H1 (cell line): ENCODE data around the gene MPHOSPH9. TPM values are rescaled to one million over a fixed set of nuclear protein-coding genes. Genes with fewer than 3 reads are reported as not detected.

Experiments used
- CTCF ChIA-PET: fragments of 300-600 bp; sonication (Branson Sonifier 250); formaldehyde crosslinking; loops from one replicate; lab custom pipeline; 2021; ENCODE audit not compliant: partially characterized antibody; lab: Charles Lee
- POLR2A ChIA-PET: fragments of 300-600 bp; sonication (Branson Sonifier 250); formaldehyde crosslinking; loops from one replicate; lab custom pipeline; 2021; ENCODE audit warnings: inconsistent platforms; ENCODE audit not compliant: partially characterized antibody; lab: Charles Lee
- DNase-seq, 2 experiments: peaks; one replicate each; pipeline versions ENCODE4 v3.0.0 to v3.0.0-alpha.2; 2010 to 2022; ENCODE audit warnings: low spot score in 2 of 2, low read depth in 1 of 2, mixed read lengths in 1 of 2
- FAIRE-seq: peaks from 2 replicates; lab custom pipeline; 2011; peaks lifted over from hg19 to GRCh38; lab: Jason Lieb, UNC
- H2AFZ ChIP-seq: 2 replicates; pipeline ENCODE4 v1.8.1; 2012; ENCODE audit warnings: low read length, inconsistent platforms
- H2AK5ac ChIP-seq: 2 replicates; pipeline ENCODE4 v1.6.1; 2013; ENCODE audit warnings: low read depth, low read length
- H2BK120ac ChIP-seq: replicated peaks from 2 replicates; pipeline ENCODE3; 2013; ENCODE audit warnings: low read depth, low read length, inconsistent platforms
- H2BK12ac ChIP-seq: 2 replicates; pipeline ENCODE4 v1.6.1; 2013; ENCODE audit warnings: low read depth, low read length
- H2BK15ac ChIP-seq: 2 replicates; pipeline ENCODE4 v1.6.1; 2013; ENCODE audit warnings: low read length
- H2BK20ac ChIP-seq: 2 replicates; pipeline ENCODE4 v1.6.1; 2013; ENCODE audit warnings: low read length
- H2BK5ac ChIP-seq: 2 replicates; pipeline ENCODE4 v1.6.1; 2013; ENCODE audit warnings: low read depth, low read length
- H3K14ac ChIP-seq: 2 replicates; pipeline ENCODE4 v1.6.1; 2013; ENCODE audit warnings: inconsistent platforms; ENCODE audit not compliant: insufficient read length
- H3K18ac ChIP-seq: 2 replicates; pipeline ENCODE4 v1.6.1; 2013; ENCODE audit warnings: low read length; ENCODE audit errors: extremely low read depth
- H3K23ac ChIP-seq: 2 replicates; pipeline ENCODE4 v1.6.1; 2013; ENCODE audit warnings: inconsistent platforms; ENCODE audit not compliant: insufficient read length
- H3K23me2 ChIP-seq: 2 replicates; pipeline ENCODE4 v1.6.1; 2013; ENCODE audit warnings: low read depth, low read length
- H3K27ac ChIP-seq: 2 replicates; pipeline ENCODE4 v1.6.1; 2011; ENCODE audit warnings: low read depth, low read length, inconsistent platforms
- H3K27me3 ChIP-seq, 4 experiments: replicated peaks in 1 of 4; 1 replicate in 1 of 4; 2 replicates in 3 of 4; pipeline versions ENCODE4 v1.6.1 to v1.8.1; 2011 to 2013; ENCODE audit warnings: low read length in 3 of 4, mild to moderate bottlenecking in 3 of 4, inconsistent platforms in 2 of 4, mixed read lengths in 2 of 4, moderate library complexity in 1 of 4; ENCODE audit not compliant: control insufficient read depth in 3 of 4, insufficient read depth in 3 of 4; ENCODE audit errors: extremely low read depth in 1 of 4
- H3K36me3 ChIP-seq, 4 experiments: 2 replicates each; pipeline versions ENCODE4 v1.6.1 to v1.8.1; 2011 to 2013; ENCODE audit warnings: mild to moderate bottlenecking in 4 of 4, low read length in 3 of 4, moderate library complexity in 2 of 4, control low read depth in 1 of 4, inconsistent platforms in 1 of 4; ENCODE audit not compliant: insufficient read depth in 4 of 4, control insufficient read depth in 2 of 4
- H3K4ac ChIP-seq: replicated peaks from 2 replicates; pipeline ENCODE3; 2013; ENCODE audit warnings: low read length, low read depth, mixed read lengths, inconsistent platforms; ENCODE audit not compliant: insufficient read length
- H3K4me1 ChIP-seq, 4 experiments: replicated peaks in 1 of 4; 1 replicate in 1 of 4; 2 replicates in 3 of 4; pipeline versions ENCODE4 v1.6.1 to v1.8.1; 2011 to 2013; ENCODE audit warnings: low read length in 3 of 4, inconsistent platforms in 2 of 4, mixed read lengths in 1 of 4; ENCODE audit not compliant: insufficient read depth in 4 of 4, control insufficient read depth in 3 of 4
- H3K4me2 ChIP-seq, 2 experiments: 2 replicates each; pipeline versions ENCODE4 v1.6.1 to v1.8.1; 2011 to 2013; ENCODE audit warnings: low read depth in 2 of 2, low read length in 2 of 2, control low read depth in 1 of 2, inconsistent platforms in 1 of 2, mild to moderate bottlenecking in 1 of 2; ENCODE audit not compliant: insufficient read depth in 1 of 2
- H3K4me3 ChIP-seq, 4 experiments: fragments of 200-600, 300-600 bp in 1 of 4; sonication (generic), shearing (Covaris generic), sonication (Bioruptor Twin) in 1 of 4; 2 replicates each; pipeline versions ENCODE4 v1.5.1 to v1.8.1; 2011 to 2016; ENCODE audit warnings: low read length in 4 of 4, low read depth in 3 of 4, control low read depth in 2 of 4, inconsistent platforms in 2 of 4, mild to moderate bottlenecking in 2 of 4, mixed read lengths in 1 of 4, moderate library complexity in 1 of 4; ENCODE audit not compliant: insufficient read depth in 2 of 4; ENCODE audit errors: extremely low read depth in 1 of 4
- H3K56ac ChIP-seq: replicated peaks from 2 replicates; pipeline ENCODE3; 2013; ENCODE audit warnings: low read depth, mild to moderate bottlenecking, mixed read lengths, low read length, inconsistent platforms; ENCODE audit not compliant: insufficient read length
- H3K79me1 ChIP-seq: 2 replicates; pipeline ENCODE4 v1.6.1; 2013; ENCODE audit warnings: low read depth, low read length, control low read depth
- H3K79me2 ChIP-seq, 2 experiments: 2 replicates each; pipeline versions ENCODE4 v1.6.1 to v1.8.1; 2012 to 2013; ENCODE audit warnings: low read length in 2 of 2, mild to moderate bottlenecking in 2 of 2, inconsistent platforms in 1 of 2; ENCODE audit not compliant: insufficient read depth in 2 of 2, control insufficient read depth in 1 of 2
- H3K9ac ChIP-seq, 4 experiments: replicated peaks in 1 of 4; 1 replicate in 1 of 4; 2 replicates in 3 of 4; pipeline versions ENCODE4 v1.6.1 to v1.8.1; 2011 to 2013; ENCODE audit warnings: low read depth in 3 of 4, low read length in 3 of 4, control low read depth in 2 of 4, mild to moderate bottlenecking in 2 of 4, moderate library complexity in 2 of 4, inconsistent platforms in 1 of 4; ENCODE audit errors: extremely low read depth in 1 of 4
- H3K9me3 ChIP-seq, 2 experiments: 2 replicates each; pipeline versions ENCODE4 v1.6.1 to v1.8.1; 2012 to 2013; ENCODE audit warnings: mild to moderate bottlenecking in 2 of 2, moderate library complexity in 2 of 2, control low read depth in 1 of 2, inconsistent platforms in 1 of 2, low read depth in 1 of 2, low read length in 1 of 2, mixed read lengths in 1 of 2; ENCODE audit not compliant: insufficient read depth in 2 of 2
- H4K20me1 ChIP-seq, 2 experiments: replicated peaks in 1 of 2; 2 replicates each; pipeline versions ENCODE3 to v1.8.1; 2011 to 2013; ENCODE audit warnings: inconsistent platforms in 2 of 2, low read length in 2 of 2, mild to moderate bottlenecking in 1 of 2; ENCODE audit not compliant: insufficient read depth in 2 of 2, control insufficient read depth in 1 of 2
- H4K5ac ChIP-seq: 2 replicates; pipeline ENCODE4 v1.6.1; 2013; ENCODE audit warnings: low read length, low read depth, mixed read lengths, inconsistent platforms; ENCODE audit not compliant: insufficient read length
- H4K8ac ChIP-seq: 2 replicates; pipeline ENCODE4 v1.8.0; 2013; ENCODE audit warnings: mild to moderate bottlenecking, moderate library complexity, low read length, inconsistent platforms; ENCODE audit not compliant: insufficient read depth; ENCODE audit errors: extremely low read depth
- H4K91ac ChIP-seq: replicated peaks from 2 replicates; pipeline ENCODE3; 2013; ENCODE audit warnings: low read length, mixed read lengths, inconsistent platforms; ENCODE audit not compliant: insufficient read length
- ATF2 ChIP-seq: IDR thresholded peaks from 2 replicates; pipeline ENCODE4 v1.6.1; 2012; ENCODE audit warnings: low read length, inconsistent platforms
- E2F6 ChIP-seq: IDR thresholded peaks from 2 replicates; pipeline ENCODE4 v1.6.1; 2012; ENCODE audit warnings: inconsistent platforms
- EP300 ChIP-seq, 2 experiments: IDR thresholded peaks; 1 replicate in 1 of 2; 2 replicates in 1 of 2; pipeline ENCODE4 v1.6.1; 2011 to 2012; ENCODE audit warnings: low read depth in 2 of 2, low read length in 2 of 2, mild to moderate bottlenecking in 2 of 2, borderline replicate concordance in 1 of 2, inconsistent platforms in 1 of 2, moderate library complexity in 1 of 2
- HDAC2 ChIP-seq, 2 experiments: fragments of 300-600 bp in 1 of 2; sonication (generic) in 1 of 2; IDR thresholded peaks; 2 replicates each; pipeline ENCODE4 v1.6.1; 2011 to 2012; ENCODE audit warnings: low read depth in 2 of 2, low read length in 2 of 2, mild to moderate bottlenecking in 2 of 2, moderate library complexity in 2 of 2, borderline replicate concordance in 1 of 2, inconsistent platforms in 1 of 2
- NANOG ChIP-seq: IDR thresholded peaks from 2 replicates; pipeline ENCODE4 v1.6.1; 2011; ENCODE audit warnings: low read length, low read depth, mild to moderate bottlenecking, inconsistent platforms; ENCODE audit not compliant: insufficient read depth, poor library complexity, severe bottlenecking
- SP4 ChIP-seq: IDR thresholded peaks from 2 replicates; pipeline ENCODE4 v1.6.1; 2012; ENCODE audit warnings: low read length, inconsistent platforms
- TAF1 ChIP-seq: IDR thresholded peaks from 2 replicates; pipeline ENCODE4 v1.6.1; 2011; ENCODE audit warnings: mild to moderate bottlenecking, low read depth, low read length
- WGBS, 2 experiments: shearing (Covaris generic) in 1 of 2; methylation state at CpG; one replicate each; pipeline versions ENCODE4 v1.1.6 to v1.1.7; 2013 to 2015; ENCODE audit warnings: low lambda C conversion rate in 2 of 2, mixed read lengths in 2 of 2, inconsistent platforms in 1 of 2, low coverage in 1 of 2, missing lambda C conversion rate in 1 of 2; ENCODE audit not compliant: insufficient replicate concordance in 2 of 2, insufficient coverage in 1 of 2, insufficient read length in 1 of 2; ENCODE audit errors: extremely low coverage in 1 of 2, missing lambda C conversion rate in 1 of 2; 5-methylcytosine and 5-hydroxymethylcytosine counted together
- polyA plus RNA-seq, 7 experiments: library from polyadenylated mRNA; depleted of rRNA in 3 of 7; stranded (reverse) in 5 of 7; unstranded in 2 of 7; fragments of >200 nt in 5 of 7; fragments of 200-250 nt in 2 of 7; gene quantifications; 1 replicate in 5 of 7; 2 replicates in 1 of 7; 4 replicates in 1 of 7; pipeline versions ENCODE4 v1.2.1 to v1.2.3, GENCODE V29; 2011 to 2013; ENCODE audit warnings: missing spikeins in 2 of 7, mixed read lengths in 2 of 7
- total RNA-seq: library from RNA; stranded (reverse); fragmentation: NEBNext Ultra II Directional; extraction: Animal tissue kit (Norgen Biotek cat#: 25700); gene quantifications from 2 replicates; pipeline ENCODE4 v1.2.1, GENCODE V29; 2021

The MPHOSPH9 gene
- total and polyA plus RNA-seq, 2 of the 8 experiments (the other 6 are each of a cell fraction or from before 2014, with no cell fraction given): 8.8 to 48.8 TPM

GRCh38 chr12:123238330-123238682 lies 5.4 kb upstream of the MPHOSPH9 start:
- Histone ChIP-seq H3K79me2 (peaks cover 0 to 9% of the 10 kb centered on the region in 2 experiments; a peak in 3 of 4 replicates), H3K4me2 (no peak overlapping the region)
- FAIRE-seq: no peak
- no peak for TF ChIP-seq ATF2
- no peak for TF ChIP-seq TAF1
- no peak for TF ChIP-seq NANOG
- no peak for TF ChIP-seq HDAC2 (IDR thresholded peaks at IDR 0.05; ENCODE audit: borderline replicate concordance in 1 of 2, low read depth in 2 of 2, low read length in 2 of 2)
- TF ChIP-seq E2F6: no peak
- no peak for TF ChIP-seq EP300 (IDR thresholded peaks at IDR 0.05; ENCODE audit: borderline replicate concordance in 1 of 2, low read depth in 2 of 2, low read length in 2 of 2)
- TF ChIP-seq SP4: no peak

More at GRCh38 chr12:123238330-123238682, 5.4 kb upstream of the MPHOSPH9 start:
- H2BK12ac ChIP-seq: no peak overlapping the region
- H3K79me1 ChIP-seq: peaks cover 7% of the 10 kb centered on the region; the same call in 1 of the 2 replicates
- peaks cover 0 to 6% (median 2%) of the 10 kb centered on the region in 4 experiments; a peak in 3 of 8 replicates for H3K36me3 ChIP-seq
- CTCF ChIA-PET: interaction anchor here (0.6 to 3.6 kb wide), 56 partner anchors 8 to 379 kb away, joined by 3 to 43 read pairs (median 4); no protein-coding TSS in a partner anchor
- no peak overlapping the region for H4K8ac ChIP-seq
- no peak overlapping the region for H3K23ac ChIP-seq
- H2AK5ac ChIP-seq: no peak overlapping the region
- H3K9ac ChIP-seq: no peak overlapping the region
- H3K18ac ChIP-seq: no peak overlapping the region
- no peak overlapping the region for H4K91ac ChIP-seq
- H3K27ac ChIP-seq: no peak overlapping the region
- H3K4me3 ChIP-seq: no peak overlapping the region
- no peak overlapping the region for H3K56ac ChIP-seq
- no peak overlapping the region for H3K14ac ChIP-seq
- H3K23me2 ChIP-seq: peaks cover 5% of the 10 kb centered on the region
- H3K4ac ChIP-seq: no peak overlapping the region
- 81% methylated on average over 2 of the region's 2 CpGs; no CpG with 5 or more reads in 1 of the 2 experiments for WGBS, 2 experiments
- H3K9me3 ChIP-seq: no peaks in the 10 kb centered on the region
- no peak overlapping the region for H2BK120ac ChIP-seq
- H2BK5ac ChIP-seq: no peak overlapping the region
- H4K20me1 ChIP-seq: peaks cover 3 to 4% of the 10 kb centered on the region in 2 experiments
- no peak overlapping the region for H4K5ac ChIP-seq
- no peak overlapping the region for H2AFZ ChIP-seq
- peaks cover 0 to 4% (median 0%) of the 10 kb centered on the region in 4 experiments; a peak in 1 of 7 replicates for H3K4me1 ChIP-seq
- no peak overlapping the region for H2BK20ac ChIP-seq
- no peaks in the 10 kb centered on the region for H3K27me3 ChIP-seq
- DNase-seq: no peak
- no peak overlapping the region for H2BK15ac ChIP-seq
- POLR2A ChIA-PET: interaction anchor here (1.0 to 1.2 kb wide), 2 partner anchors 16 to 273 kb away, joined by 3 to 4 read pairs; no protein-coding TSS in a partner anchor
